Hepatocyte (in vitro differentiated cells): ENCODE measurements around the gene TRRAP.

ENCODE experiments used
- EZH2 ChIP-seq: fragments of 200-600 bp; sonication (generic); IDR thresholded peaks from 2 replicates; pipeline ENCODE4 v1.6.1; 2016; ENCODE audit warnings: antibody characterized with exemption, mild to moderate bottlenecking, borderline replicate concordance
- TF ChIP-seq, protein P1 (sequence below): fragments of 200-600 bp; sonication (generic); IDR thresholded peaks from 2 replicates; pipeline ENCODE4 v1.5.1; 2016; ENCODE audit warnings: antibody characterized with exemption, mild to moderate bottlenecking; ENCODE audit not compliant: poor library complexity

DNA sequence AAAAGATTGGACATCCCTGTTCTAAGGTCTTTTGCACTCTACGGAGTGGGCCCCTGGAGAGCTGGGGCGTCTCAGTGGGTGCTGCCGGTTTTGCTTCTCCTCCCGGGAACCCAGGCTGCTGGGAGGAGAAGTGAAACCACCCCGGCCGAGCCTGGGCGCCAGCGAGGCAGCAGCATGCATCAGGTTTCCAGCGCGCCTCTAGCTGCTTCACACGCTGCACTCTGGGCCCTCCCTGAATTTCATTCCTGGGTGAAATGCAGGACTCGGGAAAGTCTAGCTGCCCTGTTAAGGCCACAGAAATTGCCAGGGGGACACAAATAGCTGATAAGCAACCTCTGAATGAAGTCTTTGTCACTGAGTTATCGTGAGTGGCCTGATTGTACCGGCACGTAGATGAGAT, 127.4 kb downstream of the TRRAP start:
- TF ChIP-seq, protein P1, sequence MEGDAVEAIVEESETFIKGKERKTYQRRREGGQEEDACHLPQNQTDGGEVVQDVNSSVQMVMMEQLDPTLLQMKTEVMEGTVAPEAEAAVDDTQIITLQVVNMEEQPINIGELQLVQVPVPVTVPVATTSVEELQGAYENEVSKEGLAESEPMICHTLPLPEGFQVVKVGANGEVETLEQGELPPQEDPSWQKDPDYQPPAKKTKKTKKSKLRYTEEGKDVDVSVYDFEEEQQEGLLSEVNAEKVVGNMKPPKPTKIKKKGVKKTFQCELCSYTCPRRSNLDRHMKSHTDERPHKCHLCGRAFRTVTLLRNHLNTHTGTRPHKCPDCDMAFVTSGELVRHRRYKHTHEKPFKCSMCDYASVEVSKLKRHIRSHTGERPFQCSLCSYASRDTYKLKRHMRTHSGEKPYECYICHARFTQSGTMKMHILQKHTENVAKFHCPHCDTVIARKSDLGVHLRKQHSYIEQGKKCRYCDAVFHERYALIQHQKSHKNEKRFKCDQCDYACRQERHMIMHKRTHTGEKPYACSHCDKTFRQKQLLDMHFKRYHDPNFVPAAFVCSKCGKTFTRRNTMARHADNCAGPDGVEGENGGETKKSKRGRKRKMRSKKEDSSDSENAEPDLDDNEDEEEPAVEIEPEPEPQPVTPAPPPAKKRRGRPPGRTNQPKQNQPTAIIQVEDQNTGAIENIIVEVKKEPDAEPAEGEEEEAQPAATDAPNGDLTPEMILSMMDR = no peak
- TF ChIP-seq EZH2 = no peak
